Retinal pigment epithelial cell (primary cell): ENCODE measurements around the gene MARCHF9.

Experiments
- DNase-seq: peaks from one replicate; pipeline ENCODE4 v3.0.0-alpha.2; 2010; ENCODE audit warnings: low read depth
- H3K4me3 ChIP-seq: 2 replicates; pipeline ENCODE4 v1.5.1; 2011; ENCODE audit warnings: mild to moderate bottlenecking, low read length, control low read depth, moderate library complexity
- TF ChIP-seq, protein P1 (sequence below): conservative IDR thresholded peaks from 2 replicates; pipeline ENCODE4 v1.5.1; 2011; ENCODE audit warnings: low read depth, low read length, control low read depth, inconsistent platforms

Gene MARCHF9

DNA sequence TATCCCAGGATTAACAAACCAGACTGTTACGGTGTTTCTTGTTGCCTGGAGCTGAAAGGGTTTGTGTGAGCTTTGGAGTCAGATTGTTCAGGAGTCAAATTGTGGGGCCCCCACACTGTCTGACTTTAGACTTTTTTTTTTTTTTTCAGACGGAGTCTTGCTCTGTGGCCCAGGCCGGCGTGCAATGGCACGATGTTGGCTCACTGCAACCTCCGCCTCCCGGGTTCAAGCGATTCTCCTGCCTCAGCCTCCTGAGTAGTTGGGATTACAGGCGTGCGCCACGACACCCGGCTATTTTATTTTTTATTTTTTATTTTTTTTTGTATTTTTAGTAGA lies 28.5 kb downstream of the MARCHF9 start:
- DNase-seq = no peak
- TF ChIP-seq, protein P1, sequence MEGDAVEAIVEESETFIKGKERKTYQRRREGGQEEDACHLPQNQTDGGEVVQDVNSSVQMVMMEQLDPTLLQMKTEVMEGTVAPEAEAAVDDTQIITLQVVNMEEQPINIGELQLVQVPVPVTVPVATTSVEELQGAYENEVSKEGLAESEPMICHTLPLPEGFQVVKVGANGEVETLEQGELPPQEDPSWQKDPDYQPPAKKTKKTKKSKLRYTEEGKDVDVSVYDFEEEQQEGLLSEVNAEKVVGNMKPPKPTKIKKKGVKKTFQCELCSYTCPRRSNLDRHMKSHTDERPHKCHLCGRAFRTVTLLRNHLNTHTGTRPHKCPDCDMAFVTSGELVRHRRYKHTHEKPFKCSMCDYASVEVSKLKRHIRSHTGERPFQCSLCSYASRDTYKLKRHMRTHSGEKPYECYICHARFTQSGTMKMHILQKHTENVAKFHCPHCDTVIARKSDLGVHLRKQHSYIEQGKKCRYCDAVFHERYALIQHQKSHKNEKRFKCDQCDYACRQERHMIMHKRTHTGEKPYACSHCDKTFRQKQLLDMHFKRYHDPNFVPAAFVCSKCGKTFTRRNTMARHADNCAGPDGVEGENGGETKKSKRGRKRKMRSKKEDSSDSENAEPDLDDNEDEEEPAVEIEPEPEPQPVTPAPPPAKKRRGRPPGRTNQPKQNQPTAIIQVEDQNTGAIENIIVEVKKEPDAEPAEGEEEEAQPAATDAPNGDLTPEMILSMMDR = no peak
- peak overlapping the region; percentile 85 for H3K4me3 ChIP-seq

- H3K4me3 ChIP-seq = no peak overlapping the region
- TF ChIP-seq, protein P1 = no peak
- no peak for DNase-seq
Observed at GRCh38 chr12:57783861-57784260, 29.0 kb downstream of the MARCHF9 start.

DNA sequence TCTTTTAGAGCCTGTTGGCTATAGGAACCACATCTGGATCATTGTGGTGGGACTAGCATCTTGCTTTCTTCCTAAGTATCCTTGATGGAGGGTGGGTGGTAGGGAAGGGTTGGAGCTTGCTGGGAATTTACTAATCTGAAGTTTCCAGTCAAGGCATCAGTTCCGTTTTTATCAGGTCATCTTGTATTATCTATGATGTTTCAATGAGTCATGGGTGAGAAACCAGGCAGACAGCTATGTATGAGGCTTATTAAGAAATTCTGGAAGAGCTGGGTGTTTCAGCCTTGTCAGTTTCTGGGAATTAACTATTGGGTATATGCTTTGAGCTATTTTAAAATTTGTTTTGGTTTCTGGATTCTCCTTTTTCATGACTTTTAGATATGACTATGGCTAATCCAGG lies 39.0 kb downstream of the MARCHF9 start:
- TF ChIP-seq, protein P1 = no peak
- no peak overlapping the region for H3K4me3 ChIP-seq
- no peak for DNase-seq

GRCh38 chr12:57795354-57795753 lies 40.5 kb downstream of the MARCHF9 start:
- no peak overlapping the region for H3K4me3 ChIP-seq
- no peak for DNase-seq
- TF ChIP-seq, protein P1 = no peak

DNA sequence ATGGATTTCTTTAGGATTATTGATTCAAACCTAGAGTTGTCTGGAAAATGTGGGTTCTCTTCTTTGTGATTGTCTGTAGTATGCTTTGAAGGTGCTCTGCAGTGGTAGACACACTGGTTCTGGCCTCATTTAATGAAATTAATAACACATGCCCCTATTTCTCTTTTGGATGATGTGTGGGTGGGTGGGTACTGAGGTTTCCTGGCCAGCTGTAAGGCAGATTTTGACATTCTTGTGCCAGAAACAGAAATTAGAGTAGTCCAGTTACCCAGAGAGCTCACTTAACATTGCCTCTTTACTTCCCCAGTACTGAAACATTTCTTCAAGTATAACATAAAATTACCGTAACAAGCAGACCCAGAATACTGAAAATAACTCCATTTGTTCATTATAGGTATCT lies 42.1 kb downstream of the MARCHF9 start:
- DNase-seq = no peak
- no peak overlapping the region for H3K4me3 ChIP-seq
- TF ChIP-seq, protein P1 = no peak

- no peak overlapping the region for H3K4me3 ChIP-seq
- no peak for DNase-seq
- TF ChIP-seq, protein P1 = no peak
Observed at GRCh38 chr12:57797933-57798332, 43.0 kb downstream of the MARCHF9 start.

- no peak overlapping the region for H3K4me3 ChIP-seq
- DNase-seq = no peak
- TF ChIP-seq, protein P1 = no peak
Observed at GRCh38 chr12:57800965-57801364, 46.1 kb downstream of the MARCHF9 start.
